HEK293 (cell line): ENCODE measurements around the gene FEM1A.

Experiments used
- CTCF ChIA-PET: fragments of 350-600 bp; formaldehyde crosslinking; extraction: SDS; loops from one replicate; lab custom pipeline; 2021; ENCODE audit warnings: antibody characterized with exemption; lab: Yijun Ruan, JAX
- POLR2A ChIA-PET: fragments of 300-600 bp; formaldehyde crosslinking; extraction: SDS; loops from one replicate; lab custom pipeline; 2020; ENCODE audit warnings: antibody characterized with exemption, inconsistent platforms; lab: Yijun Ruan, JAX
- H3K27ac ChIP-seq: fragments of 200-500 bp; sonication (Bioruptor generic); 2 replicates; pipeline ENCODE4 v1.5.1; 2014; ENCODE audit warnings: low read depth, low read length, control low read depth, inconsistent platforms; ENCODE audit errors: extremely low read depth
- H3K36me3 ChIP-seq, 2 experiments: fragments of 200-500 bp in 1 of 2; sonication (Bioruptor generic) in 1 of 2; 1 replicate in 1 of 2; 2 replicates in 1 of 2; pipeline ENCODE4 v1.5.1; 2014 to 2017; ENCODE audit warnings: inconsistent platforms in 2 of 2, low read length in 2 of 2; ENCODE audit not compliant: control insufficient read depth in 2 of 2, insufficient read depth in 1 of 2
- H3K4me1 ChIP-seq: fragments of 200-500 bp; sonication (Bioruptor generic); 2 replicates; pipeline ENCODE4 v1.5.1; 2014; ENCODE audit warnings: mild to moderate bottlenecking, low read length, inconsistent platforms; ENCODE audit not compliant: control insufficient read depth, insufficient read depth
- H3K4me3 ChIP-seq: 2 replicates; pipeline ENCODE4 v1.5.1; 2011; ENCODE audit warnings: low read depth, mild to moderate bottlenecking, control low read depth, low read length, moderate library complexity
- H3K9me3 ChIP-seq: fragments of 200-500 bp; sonication (Bioruptor generic); 2 replicates; pipeline ENCODE4 v1.5.1; 2014; ENCODE audit warnings: low read depth, low read length, inconsistent platforms; ENCODE audit not compliant: control insufficient read depth, insufficient read depth
- HOXA7 ChIP-seq: sonication (generic); formaldehyde crosslinking; IDR thresholded peaks from 2 replicates; pipeline ENCODE4 v1.8.1; 2022; ENCODE audit warnings: missing genetic modification reagents, borderline replicate concordance
- KLF8 ChIP-seq: fragments of 450-650 bp; formaldehyde crosslinking; IDR thresholded peaks from 2 replicates; pipeline ENCODE4 v1.5.1; 2016; ENCODE audit warnings: missing biosample characterization, missing genetic modification characterization
- REPIN1 ChIP-seq: fragments of 450-650 bp; formaldehyde crosslinking; IDR thresholded peaks from 2 replicates; pipeline ENCODE4 v1.5.1; 2017; ENCODE audit warnings: missing biosample characterization, missing genetic modification characterization, low read depth
- TCF7L2 ChIP-seq: IDR thresholded peaks from 2 replicates; pipeline ENCODE4 v1.6.1; 2011; ENCODE audit warnings: low read depth, mild to moderate bottlenecking, inconsistent platforms, low read length, moderate library complexity, borderline replicate concordance
- ZBTB11 ChIP-seq: fragments of 450-650 bp; formaldehyde crosslinking; conservative IDR thresholded peaks from 2 replicates; pipeline ENCODE4 v1.5.1; 2016; ENCODE audit warnings: low read depth, missing biosample characterization, missing genetic modification characterization
- ZNF114 ChIP-seq: fragments of 450-650 bp; formaldehyde crosslinking; IDR thresholded peaks from 2 replicates; pipeline ENCODE4 v1.5.0; 2017; ENCODE audit warnings: missing biosample characterization, missing genetic modification characterization
- ZNF133 ChIP-seq: fragments of 450-650 bp; formaldehyde crosslinking; IDR thresholded peaks from 2 replicates; pipeline ENCODE4 v1.5.1; 2016; ENCODE audit warnings: missing biosample characterization, missing genetic modification characterization
- ZNF155 ChIP-seq: fragments of 450-650 bp; formaldehyde crosslinking; IDR thresholded peaks from 2 replicates; pipeline ENCODE4 v1.5.1; 2016; ENCODE audit warnings: missing biosample characterization, missing genetic modification characterization
- ZNF169 ChIP-seq: fragments of 450-650 bp; formaldehyde crosslinking; IDR thresholded peaks from 2 replicates; pipeline ENCODE4 v1.5.1; 2016; ENCODE audit warnings: missing biosample characterization, missing genetic modification characterization
- ZNF202 ChIP-seq: fragments of 450-650 bp; formaldehyde crosslinking; IDR thresholded peaks from 2 replicates; pipeline ENCODE4 v1.5.1; 2016; ENCODE audit warnings: missing biosample characterization, missing genetic modification characterization, borderline replicate concordance
- ZNF280C ChIP-seq: fragments of 450-650 bp; formaldehyde crosslinking; IDR thresholded peaks from 2 replicates; pipeline ENCODE4 v1.5.1; 2016; ENCODE audit warnings: missing biosample characterization, missing genetic modification characterization
- ZNF362 ChIP-seq: fragments of 450-650 bp; formaldehyde crosslinking; IDR thresholded peaks from 2 replicates; pipeline ENCODE4 v1.5.1; 2016; ENCODE audit warnings: missing biosample characterization, missing genetic modification characterization
- ZNF37A ChIP-seq: fragments of 450-650 bp; IDR thresholded peaks from 2 replicates; pipeline ENCODE4 v1.5.1; 2018; ENCODE audit warnings: missing biosample characterization, missing genetic modification characterization
- ZNF391 ChIP-seq: fragments of 450-650 bp; formaldehyde crosslinking; IDR thresholded peaks from 2 replicates; pipeline ENCODE4 v1.5.1; 2016; ENCODE audit warnings: low read depth, missing biosample characterization, missing genetic modification characterization, borderline replicate concordance
- ZNF416 ChIP-seq: fragments of 450-650 bp; formaldehyde crosslinking; IDR thresholded peaks from 2 replicates; pipeline ENCODE4 v1.5.1; 2016; ENCODE audit warnings: missing biosample characterization, missing genetic modification characterization
- ZNF473 ChIP-seq: fragments of 450-650 bp; formaldehyde crosslinking; IDR thresholded peaks from 2 replicates; pipeline ENCODE4 v1.5.1; 2017; ENCODE audit warnings: missing biosample characterization, missing genetic modification characterization
- ZNF510 ChIP-seq: fragments of 450-650 bp; formaldehyde crosslinking; IDR thresholded peaks from 2 replicates; pipeline ENCODE4 v1.5.1; 2018; ENCODE audit warnings: mild to moderate bottlenecking, missing genetic modification characterization, missing biosample characterization; ENCODE audit not compliant: insufficient replicate concordance
- ZNF513 ChIP-seq: fragments of 450-650 bp; IDR thresholded peaks from 2 replicates; pipeline ENCODE4 v1.5.1; 2018; ENCODE audit warnings: missing biosample characterization, missing genetic modification characterization
- ZNF521 ChIP-seq: fragments of 450-650 bp; formaldehyde crosslinking; IDR thresholded peaks from 2 replicates; pipeline ENCODE4 v1.5.1; 2017; ENCODE audit warnings: missing biosample characterization, mild to moderate bottlenecking, missing genetic modification characterization
- ZNF530 ChIP-seq: fragments of 450-650 bp; formaldehyde crosslinking; IDR thresholded peaks from 2 replicates; pipeline ENCODE4 v1.5.1; 2016; ENCODE audit warnings: low read depth, missing biosample characterization, missing genetic modification characterization
- ZNF549 ChIP-seq: fragments of 450-650 bp; IDR thresholded peaks from 2 replicates; pipeline ENCODE4 v1.5.1; 2018; ENCODE audit warnings: missing biosample characterization, missing genetic modification characterization, mild to moderate bottlenecking, inconsistent platforms, moderate library complexity
- ZNF560 ChIP-seq: fragments of 450-650 bp; formaldehyde crosslinking; IDR thresholded peaks from 2 replicates; pipeline ENCODE4 v1.5.1; 2017; ENCODE audit warnings: missing biosample characterization, missing genetic modification characterization, borderline replicate concordance
- ZNF76 ChIP-seq: fragments of 450-650 bp; formaldehyde crosslinking; IDR thresholded peaks from 2 replicates; pipeline ENCODE4; 2016; ENCODE audit warnings: low read depth, missing biosample characterization, missing genetic modification characterization, borderline replicate concordance
- ZNF791 ChIP-seq: fragments of 450-650 bp; formaldehyde crosslinking; IDR thresholded peaks from 2 replicates; pipeline ENCODE4 v1.5.1; 2016; ENCODE audit warnings: missing biosample characterization, missing genetic modification characterization
- ZNF792 ChIP-seq: fragments of 450-650 bp; formaldehyde crosslinking; IDR thresholded peaks from 2 replicates; pipeline ENCODE4 v1.5.1; 2016; ENCODE audit warnings: missing biosample characterization, missing genetic modification characterization

FEM1A gene

GRCh38 chr19:4831304-4831978 is 39.9 kb downstream of the FEM1A start, which contains the start of gene TICAM1:
TICAM1 (minus strand) TSS chr19:4831712; CDS start chr19:4818377, 13,335 bp downstream.
- CTCF ChIA-PET, result interaction anchor here (0.6 to 1.1 kb wide), 6 partner anchors 21 to 602 kb away, joined by 3 to 5 read pairs (median 3); no protein-coding TSS in a partner anchor
- TF ChIP-seq ZNF416 (tag by site-specific recombination) (no peak), KLF8 (tag by site-specific recombination) (peak; percentile 78), ZNF280C (tag by site-specific recombination) (no peak), REPIN1 (tag by site-specific recombination) (no peak), ZNF37A (tag by site-specific recombination) (no peak), ZNF133 (no peak), TCF7L2 (no peak), ZNF202 (tag by site-specific recombination) (no peak), ZNF530 (no peak), ZNF155 (tag by site-specific recombination) (no peak), HOXA7 (CRISPR knock-in tag) (no peak), ZNF473 (tag by site-specific recombination) (no peak), ZBTB11 (tag by site-specific recombination) (0 out of 2 replicates have a peak, but pooled peaks have one; percentile 9), ZNF560 (tag by site-specific recombination) (no peak), ZNF76 (tag by site-specific recombination) (peak; percentile 46; the same call in 1 of the 2 replicates), ZNF114 (tag by site-specific recombination) (no peak), ZNF510 (tag by site-specific recombination) (no peak), ZNF362 (tag by site-specific recombination) (no peak), ZNF391 (no peak), ZNF549 (tag by site-specific recombination) (no peak), ZNF791 (tag by site-specific recombination) (no peak), ZNF169 (tag by site-specific recombination) (no peak), ZNF521 (tag by site-specific recombination) (no peak), ZNF513 (tag by site-specific recombination) (no peak), ZNF792 (tag by site-specific recombination) (peak; percentile 95)

More at GRCh38 chr19:4831304-4831978, 39.9 kb downstream of the FEM1A start, which contains the start of gene TICAM1:
- Histone ChIP-seq H3K9me3 (no peaks in the 10 kb centered on the region), H3K27ac (peak within 1 kb of the TSS; percentile 21; the same call in 1 of the 2 replicates), H3K4me1 (no peaks in the 10 kb centered on the region), H3K4me3 (peak within 1 kb of the TSS; percentile 70), H3K36me3 (no peaks in the 10 kb centered on the region)
- POLR2A ChIA-PET, result no interaction called here
